GF-D8 (cell line): Measurements from ENCODE around the gene TRMT5.

Source experiments
- DNase-seq: peaks from one replicate; lab custom pipeline; 2025; lab: John Stamatoyannopoulos, UW

The TRMT5 gene

DNA sequence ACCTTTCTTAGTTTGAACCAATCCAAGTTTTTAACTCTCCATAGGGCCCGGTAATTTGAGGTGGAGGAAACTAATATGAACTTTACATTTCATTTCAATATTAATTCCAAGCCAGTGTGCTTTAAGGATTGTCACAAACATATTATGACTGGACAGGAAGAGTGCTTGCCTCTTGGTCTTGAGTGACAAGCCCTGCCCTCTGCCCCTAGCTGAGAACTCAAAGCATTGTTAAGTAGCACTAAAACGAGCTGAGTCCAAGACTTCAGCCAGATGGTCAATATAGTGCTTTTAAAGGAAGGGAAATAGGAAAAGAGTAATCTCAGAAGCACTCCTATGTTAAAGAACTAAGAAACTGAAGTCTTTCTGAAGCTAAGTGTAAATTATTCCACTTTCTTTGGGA lies 17.1 kb downstream of the TRMT5 start:
- DNase-seq, result no peak

DNA sequence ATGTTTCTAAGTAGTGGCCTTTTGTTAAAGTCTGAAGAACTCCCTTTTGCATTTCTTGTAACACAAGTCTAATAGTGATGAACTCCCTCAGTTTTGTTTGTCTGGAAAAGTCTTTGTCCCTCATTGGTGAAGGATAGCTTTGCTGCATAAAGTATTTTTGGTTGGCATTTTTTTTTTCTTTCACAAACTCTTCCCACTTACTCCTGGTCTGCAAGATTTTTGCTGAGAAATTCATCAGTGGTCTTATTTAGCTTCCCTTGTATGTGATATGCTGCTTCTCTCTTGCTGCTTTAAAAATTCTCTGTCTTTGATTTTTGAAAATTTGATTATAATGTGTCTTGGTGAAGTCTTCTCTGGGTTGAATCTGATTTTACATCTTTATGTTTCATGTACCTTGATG lies 22.7 kb downstream of the TRMT5 start:
- DNase-seq, result no peak

DNA sequence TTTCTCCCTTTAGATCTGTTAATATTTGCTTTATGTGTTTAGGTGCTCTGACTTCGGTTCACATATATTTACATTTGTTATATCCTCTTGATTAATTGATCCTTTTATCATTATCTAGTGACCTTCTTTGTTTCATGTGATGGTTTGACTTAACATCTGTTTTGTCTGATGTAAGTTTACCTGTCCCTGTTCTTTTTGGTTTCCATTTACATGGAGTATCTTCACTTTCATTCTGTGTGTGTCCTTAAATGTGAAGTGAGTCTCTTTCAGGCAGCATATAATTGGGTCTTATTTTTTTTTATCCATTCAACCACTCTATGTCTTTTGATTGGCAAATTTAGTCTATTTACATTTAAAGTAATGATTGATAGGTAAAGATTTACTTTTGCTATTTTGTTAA lies 24.2 kb downstream of the TRMT5 start:
- DNase-seq, result no peak

GRCh38 chr14:60956202-60956601 lies 24.7 kb downstream of the TRMT5 start:
- no peak for DNase-seq

DNA sequence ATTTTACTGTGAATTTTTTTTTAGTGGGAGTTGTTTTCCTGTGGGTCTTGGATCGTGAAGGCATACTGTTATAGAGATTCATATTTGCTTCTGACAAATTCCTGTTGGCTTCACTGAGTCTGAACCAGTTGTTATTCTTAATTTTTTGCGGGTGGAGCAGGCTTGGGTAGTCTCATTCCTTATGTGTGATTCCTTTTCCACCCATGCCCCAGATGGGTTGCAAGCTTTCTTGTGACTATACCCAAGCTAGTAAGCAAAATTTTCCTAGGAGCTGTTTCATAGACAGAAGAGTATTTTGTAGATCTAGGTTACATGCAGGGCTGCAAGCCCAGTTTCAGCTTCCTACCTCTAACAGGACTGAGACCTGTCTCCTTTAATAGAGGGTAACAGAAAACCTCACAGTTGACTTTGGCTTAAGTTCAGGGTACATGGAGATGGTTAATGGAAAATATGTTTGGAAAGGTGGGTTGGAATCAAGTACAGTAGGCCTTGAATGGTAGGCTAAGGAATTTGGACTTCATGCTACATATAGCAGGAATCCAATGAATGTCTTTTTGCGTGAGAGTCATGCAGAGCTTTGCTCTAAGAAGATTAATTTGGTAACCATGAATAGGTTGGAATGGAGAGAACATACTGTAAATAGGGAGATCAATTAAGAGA lies 29.0 kb downstream of the TRMT5 start:
- no peak for DNase-seq

DNA sequence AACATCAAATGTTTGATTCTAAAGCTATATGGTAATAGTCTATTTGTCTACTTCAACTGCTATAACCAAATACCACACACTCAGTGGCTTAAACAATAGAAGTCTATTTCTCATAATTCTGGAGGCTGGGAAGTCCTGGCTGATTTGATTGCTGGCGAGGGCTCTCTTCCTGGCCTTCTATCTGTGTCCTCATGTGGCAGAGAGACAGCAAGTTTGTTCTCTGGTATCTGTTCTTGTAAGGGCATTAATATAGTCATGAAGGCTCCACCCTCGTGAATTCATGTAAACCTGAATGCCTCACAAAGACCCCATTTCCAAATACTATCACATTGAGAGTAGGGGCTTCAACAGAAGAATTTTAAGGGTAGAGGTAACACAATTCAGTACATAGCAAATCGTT lies 34.1 kb downstream of the TRMT5 start:
- no peak for DNase-seq

DNA sequence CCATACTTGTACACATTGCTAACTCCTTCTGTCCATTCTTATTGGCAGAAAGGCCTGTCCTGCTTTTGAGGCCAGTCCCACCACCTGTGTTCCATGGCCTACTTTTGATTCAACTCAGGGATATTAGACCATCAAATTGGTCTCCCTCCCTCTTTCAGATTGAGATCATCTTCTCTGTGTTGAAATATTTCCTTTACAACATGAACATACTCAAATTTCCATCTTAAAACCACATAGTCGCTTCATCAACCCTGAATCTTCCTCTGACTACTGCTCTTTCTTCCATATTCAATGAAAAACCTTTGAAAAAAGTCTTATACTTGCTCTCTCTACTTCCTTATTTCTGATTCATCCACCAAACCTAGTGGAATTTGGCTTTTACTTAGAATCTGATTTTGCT lies 34.9 kb downstream of the TRMT5 start:
- peak; percentile 94 for DNase-seq

DNA sequence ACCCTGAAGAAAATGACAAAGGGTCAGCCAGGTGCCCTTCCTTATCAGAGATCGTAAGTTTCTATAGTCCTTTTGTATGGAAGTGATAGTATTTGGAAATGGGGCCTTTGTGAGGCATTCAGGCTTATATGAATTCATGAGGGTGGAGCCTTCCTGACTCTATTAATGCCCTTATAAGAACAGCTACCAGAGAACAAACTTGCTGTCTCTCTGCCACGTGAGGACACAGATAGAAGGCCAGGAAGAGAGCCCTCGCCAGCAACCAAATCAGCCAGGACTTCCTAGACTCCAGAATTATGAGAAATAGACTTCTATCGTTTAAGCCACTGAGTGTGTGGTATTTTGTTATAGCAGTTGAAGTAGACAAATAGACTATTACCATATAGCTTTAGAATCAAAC lies 36.7 kb downstream of the TRMT5 start:
- no peak for DNase-seq

DNA sequence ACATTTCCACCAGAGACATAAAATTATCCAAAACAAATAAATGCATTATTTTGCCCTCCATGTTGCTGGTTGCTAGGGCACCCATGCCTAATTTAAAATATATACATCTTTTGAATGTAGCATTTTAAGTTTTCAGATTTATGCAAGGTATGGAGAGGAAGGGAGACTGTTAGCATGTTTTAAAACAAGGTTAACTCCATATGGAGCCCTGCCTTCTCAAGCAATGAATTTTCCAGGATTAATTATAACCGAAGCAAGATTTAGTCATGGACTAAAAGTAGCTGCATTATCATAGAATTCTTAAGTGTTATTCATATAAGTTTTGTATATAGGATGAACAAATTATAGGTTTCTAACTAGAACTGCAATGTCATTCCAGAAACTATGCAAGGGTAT lies 37.2 kb downstream of the TRMT5 start:
- no peak for DNase-seq

DNA sequence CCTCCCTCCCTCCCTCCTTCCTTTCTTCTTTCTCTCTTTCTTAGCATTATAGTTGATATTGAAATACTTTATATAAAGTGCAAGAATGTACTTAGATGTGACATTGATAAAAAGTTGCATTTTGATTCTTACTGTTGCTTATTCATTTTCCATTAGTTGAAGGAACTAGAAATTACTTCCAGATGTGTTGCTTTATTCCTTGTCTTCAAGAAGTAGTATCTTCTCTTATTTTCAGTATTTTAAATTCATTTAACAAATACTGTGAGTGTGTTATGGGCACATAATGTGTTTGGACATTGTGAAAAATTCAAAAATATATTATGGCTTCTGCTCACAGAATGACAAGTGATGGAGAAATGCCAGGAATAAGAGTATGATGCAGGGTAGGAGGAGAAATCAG lies 45.6 kb downstream of the TRMT5 start:
- no peak for DNase-seq

- DNase-seq, result no peak
These were observed 46.8 kb downstream of the TRMT5 start for GRCh38 chr14:60933920-60934655.

DNA sequence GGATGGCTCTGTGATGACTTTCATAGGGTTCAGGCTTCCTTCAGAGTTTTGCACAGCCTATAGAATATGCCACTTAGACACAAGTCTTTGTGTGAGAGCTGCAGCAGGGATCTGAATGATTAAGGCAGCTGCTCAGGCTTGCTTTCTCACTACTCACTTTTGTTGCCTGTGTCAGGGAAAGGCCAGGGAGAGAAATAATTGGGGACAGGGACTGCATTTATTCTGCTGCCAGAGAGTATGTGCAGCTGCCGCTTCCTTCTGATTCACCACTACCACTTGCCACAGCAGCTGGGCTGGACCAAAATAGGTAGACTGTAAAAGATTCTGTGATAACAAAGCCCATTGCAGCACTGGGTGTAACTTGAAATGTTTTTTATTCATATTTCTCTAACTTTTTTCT lies 49.7 kb downstream of the TRMT5 start:
- peak; percentile 16 for DNase-seq

DNA sequence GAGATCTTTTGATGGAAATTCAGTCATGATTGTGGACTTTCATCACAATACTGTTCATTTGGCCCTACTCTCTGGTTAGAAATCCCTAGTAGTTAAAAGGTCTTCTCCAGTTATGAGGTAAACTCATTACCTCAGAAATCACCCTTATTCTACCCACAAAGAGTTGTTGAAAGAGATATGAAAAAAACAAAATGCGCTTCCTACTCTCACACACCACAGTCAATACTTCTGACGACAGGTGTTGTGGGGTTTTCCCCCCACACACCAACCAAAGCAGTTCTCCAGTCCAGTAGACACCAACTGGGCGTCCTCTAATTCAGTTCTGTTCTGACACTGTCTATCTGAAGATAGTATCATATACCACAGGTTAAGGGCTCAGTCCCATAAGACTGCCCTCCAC lies 54.9 kb downstream of the TRMT5 start:
- DNase-seq, result no peak

- no peak for DNase-seq
These were observed 55.6 kb downstream of the TRMT5 start for GRCh38 chr14:60925286-60925685.

- no peak for DNase-seq
These were observed 58.8 kb downstream of the TRMT5 start for GRCh38 chr14:60922050-60922449.
